ENCODE data around the gene PIWIL1. TPM values are rescaled to one million over a fixed set of nuclear protein-coding genes. Genes with fewer than 3 reads are reported as not detected.

PIWIL1 gene
- total RNA-seq, 1 experiment from 2014 or later: not detected

DNA sequence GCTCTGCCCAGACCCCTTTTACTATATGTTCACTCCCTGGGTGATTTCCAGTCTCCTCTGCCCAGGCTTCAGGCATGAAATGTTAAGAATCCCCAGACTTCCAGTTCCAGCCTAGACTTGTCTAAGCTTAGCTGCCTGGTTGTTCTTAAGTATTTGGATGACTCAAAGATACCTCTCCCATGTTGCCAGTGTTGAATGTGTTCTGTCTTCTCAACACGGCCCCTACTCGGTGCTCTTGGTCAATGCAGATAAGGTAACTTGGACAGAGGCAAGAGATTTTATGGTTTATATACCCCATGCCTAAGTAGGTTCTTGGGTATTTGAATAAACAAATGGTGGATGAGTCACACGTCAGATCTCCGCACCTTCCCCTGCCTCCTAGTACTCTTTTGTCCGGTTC is 13.6 kb downstream of the PIWIL1 start:
- no peak overlapping the region for H3K4ac ChIP-seq (ENCODE audit: low read depth, low read length)
- no peak overlapping the region for H4K91ac ChIP-seq (ENCODE audit: insufficient read length, low read depth, low read length)
- TF ChIP-seq, protein P1, sequence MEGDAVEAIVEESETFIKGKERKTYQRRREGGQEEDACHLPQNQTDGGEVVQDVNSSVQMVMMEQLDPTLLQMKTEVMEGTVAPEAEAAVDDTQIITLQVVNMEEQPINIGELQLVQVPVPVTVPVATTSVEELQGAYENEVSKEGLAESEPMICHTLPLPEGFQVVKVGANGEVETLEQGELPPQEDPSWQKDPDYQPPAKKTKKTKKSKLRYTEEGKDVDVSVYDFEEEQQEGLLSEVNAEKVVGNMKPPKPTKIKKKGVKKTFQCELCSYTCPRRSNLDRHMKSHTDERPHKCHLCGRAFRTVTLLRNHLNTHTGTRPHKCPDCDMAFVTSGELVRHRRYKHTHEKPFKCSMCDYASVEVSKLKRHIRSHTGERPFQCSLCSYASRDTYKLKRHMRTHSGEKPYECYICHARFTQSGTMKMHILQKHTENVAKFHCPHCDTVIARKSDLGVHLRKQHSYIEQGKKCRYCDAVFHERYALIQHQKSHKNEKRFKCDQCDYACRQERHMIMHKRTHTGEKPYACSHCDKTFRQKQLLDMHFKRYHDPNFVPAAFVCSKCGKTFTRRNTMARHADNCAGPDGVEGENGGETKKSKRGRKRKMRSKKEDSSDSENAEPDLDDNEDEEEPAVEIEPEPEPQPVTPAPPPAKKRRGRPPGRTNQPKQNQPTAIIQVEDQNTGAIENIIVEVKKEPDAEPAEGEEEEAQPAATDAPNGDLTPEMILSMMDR (conservative IDR thresholded peaks at IDR 0.05): no peak
- H3K27me3 ChIP-seq (ENCODE audit: insufficient read depth, low read length): no peaks in the 10 kb centered on the region
- no peaks in the 10 kb centered on the region for H3K23me2 ChIP-seq (ENCODE audit: insufficient read length, low read depth, low read length, poor library complexity, severe bottlenecking)
- H3K18ac ChIP-seq (ENCODE audit: insufficient read length, low read depth, low read length): no peak overlapping the region
- no peak overlapping the region for H3K56ac ChIP-seq (ENCODE audit: insufficient read length, low read depth, low read length)
- H3K27me3 Mint-ChIP-seq (ENCODE audit: low read depth): peaks cover 27% of the 10 kb centered on the region
- H3K4me1 Mint-ChIP-seq: peaks cover 3 to 4% of the 10 kb centered on the region in 2 experiments; a peak in 1 of 4 replicates
- H4K5ac ChIP-seq (ENCODE audit: insufficient read length, low read depth, low read length): no peak overlapping the region
- H2AK5ac ChIP-seq (ENCODE audit: insufficient read length, low read length): no peak overlapping the region
- no peaks in the 10 kb centered on the region for H3K4me1 ChIP-seq (ENCODE audit: insufficient read depth, low read length)
- no peak overlapping the region for H3T11ph ChIP-seq (ENCODE audit: low read length)
- H3K27ac ChIP-seq (ENCODE audit: insufficient read length, low read depth, low read length): no peak overlapping the region
- H2BK12ac ChIP-seq (ENCODE audit: insufficient read length, low read depth, low read length): no peak overlapping the region
- H3K27ac Mint-ChIP-seq: no peak overlapping the region
- no peaks in the 10 kb centered on the region for H3K79me2 ChIP-seq (ENCODE audit: insufficient read depth, low read length)
- no peak overlapping the region for H3K14ac ChIP-seq (ENCODE audit: insufficient read depth, low read length)
- H2BK120ac ChIP-seq (ENCODE audit: low read depth, low read length, poor library complexity, severe bottlenecking): no peak overlapping the region
- H4K8ac ChIP-seq (replicated peaks; ENCODE audit: insufficient read length, low read depth, low read length): no peak overlapping the region
- H2BK5ac ChIP-seq (ENCODE audit: insufficient read length, low read length): no peak overlapping the region
- no peaks in the 10 kb centered on the region; a peak in 1 of 7 replicates for H3K36me3 Mint-ChIP-seq (ENCODE audit: insufficient read depth in 1 of 3, low read depth in 3 of 3)
- H4K20me1 ChIP-seq (ENCODE audit: control insufficient read depth, insufficient read depth, insufficient read length): no peaks in the 10 kb centered on the region
- no CpG with 5 or more reads among the region's 5 CpGs for WGBS (ENCODE audit: extremely low coverage, insufficient read length, low lambda C conversion rate)
- H2BK20ac ChIP-seq (ENCODE audit: low read depth, low read length, poor library complexity, severe bottlenecking): no peak overlapping the region
- H3K79me1 ChIP-seq (ENCODE audit: insufficient read depth, low read depth, low read length, poor library complexity, severe bottlenecking): no peaks in the 10 kb centered on the region
- H3K9me3 Mint-ChIP-seq: no peaks in the 10 kb centered on the region
- no peaks in the 10 kb centered on the region for H3K9me3 ChIP-seq (ENCODE audit: control insufficient read depth, low read depth, low read length)
- no peak overlapping the region for H2AFZ ChIP-seq (ENCODE audit: low read length)
- H3K23ac ChIP-seq (ENCODE audit: insufficient read length, low read depth, low read length): no peak overlapping the region
- no peak overlapping the region for H3K4me3 Mint-ChIP-seq
- H3K9ac ChIP-seq (ENCODE audit: extremely low read depth, insufficient read length, low read length): no peak overlapping the region
- no peak overlapping the region for H2BK15ac ChIP-seq (ENCODE audit: low read depth, low read length)
- no peak overlapping the region for H3K4me2 ChIP-seq (ENCODE audit: insufficient read depth, insufficient read length, low read length)
- no peak for DNase-seq
